H1 (cell line): ENCODE data around the gene WDR54. TPM values are rescaled to one million over a fixed set of nuclear protein-coding genes. Genes with fewer than 3 reads are reported as not detected.

Experiments
- ATF2 ChIP-seq: IDR thresholded peaks from 2 replicates; pipeline ENCODE4 v1.6.1; 2012; ENCODE audit warnings: low read length, inconsistent platforms
- CHD7 ChIP-seq: fragments of 300-600 bp; sonication (generic); IDR thresholded peaks from 2 replicates; pipeline ENCODE4 v1.7.1; 2012; ENCODE audit warnings: low read length, moderate library complexity, mild to moderate bottlenecking, inconsistent platforms; ENCODE audit not compliant: insufficient replicate concordance
- CTBP2 ChIP-seq: IDR thresholded peaks from 2 replicates; pipeline ENCODE4 v1.7.0; 2011; ENCODE audit warnings: borderline replicate concordance, mild to moderate bottlenecking, moderate library complexity, mixed read lengths, low read length; ENCODE audit not compliant: insufficient read depth, insufficient read length
- JUN ChIP-seq: IDR thresholded peaks from 2 replicates; pipeline ENCODE4 v1.6.1; 2011; ENCODE audit warnings: low read depth, mild to moderate bottlenecking, improper control_type of control experiment, low read length
- JUND ChIP-seq: IDR thresholded peaks from 2 replicates; pipeline ENCODE4 v1.6.1; 2011; ENCODE audit warnings: mild to moderate bottlenecking, improper control_type of control experiment, low read length
- KDM4A ChIP-seq: IDR thresholded peaks from one replicate; pipeline ENCODE4 v1.7.1; 2012; ENCODE audit warnings: low read depth, mild to moderate bottlenecking, moderate library complexity, low read length, inconsistent platforms; ENCODE audit not compliant: severe bottlenecking
- polyA plus RNA-seq, 7 experiments: library from polyadenylated mRNA; depleted of rRNA in 3 of 7; stranded (reverse) in 5 of 7; unstranded in 2 of 7; fragments of >200 nt in 5 of 7; fragments of 200-250 nt in 2 of 7; gene quantifications; 1 replicate in 5 of 7; 2 replicates in 1 of 7; 4 replicates in 1 of 7; pipeline versions ENCODE4 v1.2.1 to v1.2.3, GENCODE V29; 2011 to 2013; ENCODE audit warnings: missing spikeins in 2 of 7, mixed read lengths in 2 of 7
- total RNA-seq: library from RNA; stranded (reverse); fragmentation: NEBNext Ultra II Directional; extraction: Animal tissue kit (Norgen Biotek cat#: 25700); gene quantifications from 2 replicates; pipeline ENCODE4 v1.2.1, GENCODE V29; 2021

Gene WDR54
- total and polyA plus RNA-seq, 2 of the 8 experiments (the other 6 are each of a cell fraction or from before 2014, with no cell fraction given) = 41.6 to 125 TPM

- no peak for TF ChIP-seq CHD7
- no peak for TF ChIP-seq CTBP2
- TF ChIP-seq KDM4A = no peak
- TF ChIP-seq JUN = 0 out of 2 replicates have a peak, but pooled peaks have one; percentile 14
- TF ChIP-seq JUND = peak; percentile 60; the same call in 1 of the 2 replicates
- TF ChIP-seq ATF2 = peak; percentile 89
These were observed 46.9 kb upstream of the WDR54 start (continued) for GRCh38 chr2:74374509-74375205.
